Erythroblast (primary cell): ENCODE data around the gene GSTM1.

Source experiments
- GATA1 ChIP-seq: IDR thresholded peaks from 2 replicates; pipeline ENCODE4 v1.6.1; 2011; ENCODE audit warnings: low read depth, mild to moderate bottlenecking, control low read depth, low read length, moderate library complexity
- POLR2A ChIP-seq: IDR thresholded peaks from 2 replicates; pipeline ENCODE4 v1.6.1; 2011; ENCODE audit warnings: mild to moderate bottlenecking, low read length

DNA sequence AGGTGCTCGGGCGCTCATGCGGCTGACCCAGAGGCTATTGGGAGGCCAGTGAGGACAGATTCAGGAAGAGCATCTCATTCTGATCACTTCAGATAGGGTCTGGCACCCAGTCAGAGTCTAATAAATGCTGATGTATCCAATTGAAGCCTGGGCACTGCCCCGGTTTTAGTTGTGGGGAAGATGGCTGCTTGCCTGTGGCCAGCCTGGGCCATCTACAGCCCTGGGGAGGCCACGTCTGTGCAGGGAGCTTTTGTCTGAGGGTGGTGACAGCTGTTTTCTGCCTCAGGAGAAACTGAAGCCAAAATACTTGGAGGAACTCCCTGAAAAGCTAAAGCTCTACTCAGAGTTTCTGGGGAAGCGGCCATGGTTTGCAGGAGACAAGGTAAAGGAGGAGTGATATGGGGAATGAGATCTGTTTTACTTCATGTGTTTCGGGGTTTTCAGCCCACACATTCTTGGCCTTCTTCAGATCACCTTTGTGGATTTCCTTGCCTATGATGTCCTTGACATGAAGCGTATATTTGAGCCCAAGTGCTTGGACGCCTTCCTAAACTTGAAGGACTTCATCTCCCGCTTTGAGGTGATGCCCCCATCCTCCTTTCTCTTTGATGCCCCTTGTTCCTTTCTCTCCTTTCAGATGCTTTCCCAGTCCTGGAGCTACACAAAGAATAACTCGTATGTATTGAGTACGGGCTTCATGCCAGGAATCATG is 27.2 kb downstream of the GSTM1 start:
- TF ChIP-seq POLR2A: no peak
- no peak for TF ChIP-seq GATA1
